Right cardiac atrium (tissue), 5 donors: ENCODE results near the gene CEP104. TPM values are rescaled to one million over a fixed set of nuclear protein-coding genes. Genes with fewer than 3 reads are reported as not detected.

Experiments
- ATAC-seq, 2 donors: fragments of 200-7000 bp; cut with Tn5 transposase; one replicate each; pipeline versions ENCODE4 v1.8.0 to v1.9.1; 2020; ENCODE audit warnings: moderate library complexity in 2 of 2, mild to moderate bottlenecking in 1 of 2
- DNase-seq, 3 donors: peaks; one replicate each; pipeline ENCODE4 v3.0.0-alpha.2; 2020
- H3K27ac ChIP-seq: one replicate; pipeline ENCODE4 v1.5.1; 2013; ENCODE audit warnings: mild to moderate bottlenecking, low read length, control low read depth, moderate library complexity
- H3K27me3 ChIP-seq: one replicate; pipeline ENCODE4 v1.6.1; 2013; ENCODE audit not compliant: control insufficient read depth, insufficient read depth
- H3K4me1 ChIP-seq: one replicate; pipeline ENCODE4 v1.6.1; 2013; ENCODE audit warnings: low read length; ENCODE audit not compliant: control insufficient read depth, insufficient read depth
- H3K4me3 ChIP-seq: one replicate; pipeline ENCODE4 v1.5.1; 2013; ENCODE audit warnings: low read length, control low read depth
- H3K9me3 ChIP-seq: one replicate; pipeline ENCODE4 v1.6.1; 2013; ENCODE audit warnings: low read length; ENCODE audit not compliant: control insufficient read depth
- WGBS: extraction: QIAGEN DNeasy Blood & Tissue Kit; methylation state at CpG from one replicate; pipeline ENCODE4 v1.1.7; 2013; 5-methylcytosine and 5-hydroxymethylcytosine counted together
- intact Hi-C, 4 donors: fragments of 100-400 bp; cut with DNase I; formaldehyde crosslinking; loops; one replicate each; pipeline versions ENCODE4 v1.11.0 to v1.14.0; 2022 to 2023
- long read RNA-seq, 4 donors: library from polyadenylated mRNA; unstranded; transcript quantifications; one replicate each; pipeline ENCODE4 v2.0.0, GENCODE V29; 2020 to 2021
- polyA plus RNA-seq: library from polyadenylated mRNA; stranded (reverse); fragments of 200-250 nt; gene quantifications from one replicate; pipeline ENCODE4 v1.2.3, GENCODE V29; 2013
- total RNA-seq, 4 donors: library from RNA; stranded (reverse); fragmentation: NEBNext Ultra II Directional; extraction: Animal tissue kit (Norgen Biotek cat#: 25700); gene quantifications; one replicate each; pipeline ENCODE4 v1.2.1, GENCODE V29; 2021
- donor health status: healthy with polysubstance abuse.
- donor health status: DM: no; HTN: yes; CAD: no.
- donor health status: DM: no; HTN: no; CAD: no.
- donor health status: DM: no; HTN: yes; CAD: no; lungs with severe emphysema.
- donor health status: DM: yes; HTN: yes; CAD: no.

The CEP104 gene
- 10 to 100 TPM; 33.2 to 41.2 (median 35.0) TPM for total RNA-seq
- 8.7 TPM for polyA plus RNA-seq
- long read RNA-seq, donor 1, full-length matches to known transcripts: 9 of 54 reads
- long read RNA-seq, donor 1, partial matches to known transcripts: 35 of 54 reads
- long read RNA-seq, donor 1, other reads (novel, unspliced or antisense): 10 of 54 reads
- long read RNA-seq, donor 2, full-length matches to known transcripts: 4 of 7 reads
- long read RNA-seq, donor 2, partial matches to known transcripts: 0 of 7 reads
- long read RNA-seq, donor 2, other reads (novel, unspliced or antisense): 3 of 7 reads
- long read RNA-seq, donor 3, partial matches to known transcripts: 12 of 18 reads
- long read RNA-seq, donor 3, other reads (novel, unspliced or antisense): 6 of 18 reads
- long read RNA-seq, donor 4, full-length matches to known transcripts: 1 of 5 reads
- long read RNA-seq, donor 4, partial matches to known transcripts: 2 of 5 reads
- long read RNA-seq, donor 4, other reads (novel, unspliced or antisense): 2 of 5 reads

- ATAC-seq (peak; percentile 96 to 97), DNase-seq (peak; percentile 84 to 95 (median 95))
- peaks cover 10% of the 10 kb centered on the region for H3K4me1 ChIP-seq
- under 1% methylated on average over 73 of the region's 73 CpGs for WGBS
- H3K27ac ChIP-seq: peak within 1 kb of the TSS; percentile 2
- no peaks in the 10 kb centered on the region for H3K9me3 ChIP-seq
- no peaks in the 10 kb centered on the region for H3K27me3 ChIP-seq
- H3K4me3 ChIP-seq: peak within 1 kb of the TSS; percentile 66
- intact Hi-C loops: no loop called here
Observed at GRCh38 chr1:3856923-3857790, at the start of gene CEP104, which contains the start of gene DFFB. TSS of gene CEP104 (minus strand) at chr1:3857211. CDS start at chr1:3852407, 4,804 bp downstream. TSS of gene DFFB (plus strand) at chr1:3857476. CDS start at chr1:3857604, 128 bp downstream.

GRCh38 chr1:3906672-3907020 is 49.6 kb upstream of the CEP104 start:
- Histone ChIP-seq H3K4me3 (no peak overlapping the region), H3K4me1 (peaks cover 4% of the 10 kb centered on the region), H3K27ac (no peak overlapping the region), H3K9me3 (no peaks in the 10 kb centered on the region), H3K27me3 (no peaks in the 10 kb centered on the region)
- no peak for ATAC-seq
- DNase-seq: no peak
- WGBS: 83% methylated on average over 11 of the region's 11 CpGs
- intact Hi-C loops: loop anchor here in 1 of 4 donors (5.0 kb wide), 1 partner anchor 1841 kb away; no protein-coding TSS in a partner anchor

- no peak for ATAC-seq
- WGBS: 87% methylated on average over 18 of the region's 18 CpGs
Observed at GRCh38 chr1:3905953-3906671, 49.1 kb upstream of the CEP104 start.

GRCh38 chr1:3905266-3905952 is 48.4 kb upstream of the CEP104 start:
- Histone ChIP-seq H3K27me3 (no peaks in the 10 kb centered on the region), H3K4me3 (no peak overlapping the region), H3K4me1 (no peaks in the 10 kb centered on the region), H3K27ac (no peak overlapping the region), H3K9me3 (no peaks in the 10 kb centered on the region)
- ATAC-seq (no peak), DNase-seq (no peak)
- intact Hi-C loops: loop anchor here in 1 of 4 donors (5.0 kb wide), 1 partner anchor 1842 kb away; no protein-coding TSS in a partner anchor
- WGBS: 90% methylated on average over 19 of the region's 19 CpGs

More at GRCh38 chr1:3905953-3906671, 49.1 kb upstream of the CEP104 start:
- Histone ChIP-seq H3K27ac (no peak overlapping the region), H3K4me1 (peaks cover 3% of the 10 kb centered on the region), H3K27me3 (no peaks in the 10 kb centered on the region), H3K9me3 (no peaks in the 10 kb centered on the region), H3K4me3 (no peak overlapping the region)
- DNase-seq: no peak
- intact Hi-C loops: loop anchor here in 1 of 4 donors (5.0 kb wide), 1 partner anchor 1841 kb away; no protein-coding TSS in a partner anchor

DNA sequence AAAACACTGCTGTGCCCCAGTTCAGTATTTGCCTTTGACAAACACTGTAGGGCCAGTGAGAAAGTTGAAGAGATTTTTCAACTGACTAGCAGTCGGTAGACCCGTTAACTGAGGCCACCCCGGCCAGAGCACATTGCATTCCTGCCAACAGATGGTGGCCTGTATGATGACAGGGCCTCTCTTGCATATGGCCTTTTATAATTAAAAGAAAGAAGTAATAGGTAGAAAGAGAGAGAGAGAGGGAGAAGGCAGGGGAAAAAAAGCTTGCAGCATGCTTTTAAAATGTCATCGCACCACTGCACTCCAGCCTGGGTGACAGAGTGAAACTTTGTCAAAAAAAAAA is 47.8 kb upstream of the CEP104 start:
- ATAC-seq: no peak
- Histone ChIP-seq H3K4me3 (no peak overlapping the region), H3K9me3 (no peaks in the 10 kb centered on the region), H3K27ac (no peak overlapping the region), H3K4me1 (no peaks in the 10 kb centered on the region), H3K27me3 (no peaks in the 10 kb centered on the region)
- no peak for DNase-seq
- intact Hi-C loops: loop anchor here in 1 of 4 donors (5.0 kb wide), 1 partner anchor 1842 kb away; no protein-coding TSS in a partner anchor
- WGBS: 84% methylated on average over 4 of the region's 4 CpGs

DNA sequence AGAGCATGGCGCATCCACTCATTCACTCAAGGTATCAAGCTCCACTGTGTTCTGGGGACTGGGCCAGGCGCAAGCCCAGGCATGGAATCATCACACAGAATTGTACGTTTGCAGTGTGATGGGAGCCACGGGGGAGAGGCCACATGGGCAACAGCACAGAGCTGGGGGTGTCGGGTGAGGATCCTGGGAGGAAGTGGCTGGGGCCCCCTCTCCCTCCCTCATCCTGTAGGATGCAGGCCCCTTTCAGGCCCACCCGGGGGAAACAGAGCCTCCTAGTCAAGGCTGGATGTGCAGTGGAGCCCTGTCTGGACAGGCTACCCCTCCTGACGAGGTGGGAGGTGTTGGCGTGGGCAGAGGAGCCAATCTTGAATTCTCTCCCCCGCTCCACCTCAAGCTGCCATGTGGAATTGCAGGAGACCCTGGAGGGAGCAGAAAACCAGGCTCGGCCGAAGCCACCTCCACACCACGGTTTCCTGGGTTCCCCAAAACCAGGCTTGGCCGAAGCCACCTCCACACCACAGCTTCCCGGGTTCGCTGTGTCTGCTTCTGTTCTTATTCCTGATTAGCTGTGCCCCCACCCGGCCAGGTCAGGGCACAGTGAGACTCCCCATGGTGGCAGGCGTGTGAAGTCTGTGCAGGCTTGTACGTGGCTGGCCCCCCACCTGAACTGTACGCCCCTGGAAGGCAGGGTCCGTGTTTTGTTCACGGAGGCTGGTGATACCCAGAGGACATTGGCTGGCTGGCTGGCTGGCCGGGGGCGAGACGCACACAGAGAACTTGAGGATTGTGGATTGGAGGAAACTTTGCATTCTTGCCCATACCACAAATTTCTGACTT is 47.2 kb upstream of the CEP104 start:
- H3K27me3 ChIP-seq: no peaks in the 10 kb centered on the region
- no peak for ATAC-seq
- 79% methylated on average over 24 of the region's 24 CpGs for WGBS
- DNase-seq: no peak
- H3K27ac ChIP-seq: no peak overlapping the region
- intact Hi-C loops: no loop called here
- H3K4me3 ChIP-seq: no peak overlapping the region
- H3K4me1 ChIP-seq: no peaks in the 10 kb centered on the region
- H3K9me3 ChIP-seq: no peaks in the 10 kb centered on the region

DNA sequence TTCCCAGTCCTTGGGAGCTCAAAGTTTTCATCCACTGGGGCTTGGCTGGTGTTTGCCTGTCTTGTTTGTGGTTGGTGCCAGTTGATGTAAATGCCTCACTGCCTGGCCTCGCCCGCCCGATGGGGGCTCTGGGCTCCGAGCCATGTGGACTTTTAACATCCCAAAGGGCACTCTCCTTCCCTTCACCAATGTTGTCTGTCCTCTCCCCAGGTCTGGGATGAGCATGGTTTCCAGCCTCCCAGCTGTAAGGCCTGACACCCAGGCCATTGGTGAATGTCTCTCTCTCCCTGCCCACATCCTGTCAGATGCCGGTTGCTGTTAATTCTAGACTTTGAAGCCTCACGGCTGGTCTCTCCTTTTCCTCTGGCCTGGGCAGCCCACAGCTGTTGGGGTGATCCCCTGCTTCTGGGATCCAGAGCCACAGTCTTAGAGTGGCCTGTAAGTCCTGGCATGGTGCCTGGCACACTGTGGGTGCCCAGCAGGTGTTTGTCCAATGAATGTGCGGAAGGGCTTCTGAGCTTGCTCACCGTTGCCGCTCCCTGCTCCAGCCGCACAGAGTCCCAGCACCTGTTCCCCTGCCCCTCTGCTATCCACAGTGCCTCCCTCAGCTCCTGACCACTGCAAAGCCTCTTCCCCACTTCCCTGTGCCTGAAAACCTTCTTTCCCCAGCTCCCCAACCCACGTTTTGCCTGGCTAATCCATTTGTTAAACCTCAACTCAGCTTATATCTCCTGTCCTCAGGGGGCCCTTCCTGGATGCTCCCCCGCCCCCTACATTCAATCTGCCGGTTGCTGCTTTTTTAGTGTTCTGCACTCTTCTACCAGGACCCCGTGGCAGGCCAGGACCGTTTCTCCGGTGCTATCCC is 46.4 kb upstream of the CEP104 start:
- intact Hi-C loops: no loop called here
- peak in 1 of 3 donors; percentile 55 for DNase-seq
- 77% methylated on average over 16 of the region's 16 CpGs for WGBS

GRCh38 chr1:3902571-3903091 is 45.6 kb upstream of the CEP104 start:
- Histone ChIP-seq H3K4me3 (no peak overlapping the region), H3K4me1 (no peaks in the 10 kb centered on the region), H3K27me3 (no peaks in the 10 kb centered on the region), H3K27ac (no peak overlapping the region), H3K9me3 (no peaks in the 10 kb centered on the region)
- no peak for DNase-seq
- ATAC-seq: no peak
- 76% methylated on average over 10 of the region's 10 CpGs for WGBS
- intact Hi-C loops: no loop called here

More for the DNA sequence above, 46.4 kb upstream of the CEP104 start:
- ATAC-seq: no peak
- Histone ChIP-seq H3K4me3 (no peak overlapping the region), H3K27me3 (no peaks in the 10 kb centered on the region), H3K27ac (no peak overlapping the region), H3K9me3 (no peaks in the 10 kb centered on the region), H3K4me1 (no peaks in the 10 kb centered on the region)

GRCh38 chr1:3902111-3902511 is 45.1 kb upstream of the CEP104 start:
- no peak overlapping the region for H3K4me3 ChIP-seq
- H3K27me3 ChIP-seq: no peaks in the 10 kb centered on the region
- ATAC-seq (no peak), DNase-seq (peak in 1 of 3 donors; percentile 70)
- H3K4me1 ChIP-seq: no peaks in the 10 kb centered on the region
- intact Hi-C loops: no loop called here
- WGBS: 95% methylated on average over 15 of the region's 15 CpGs
- no peaks in the 10 kb centered on the region for H3K9me3 ChIP-seq
- H3K27ac ChIP-seq: no peak overlapping the region
